Loucy (cell line): ENCODE measurements around the gene OCEL1.

Experiments
- CTCF ChIP-seq: fragments of 200-600 bp; sonication (generic); conservative IDR thresholded peaks from 2 replicates; pipeline ENCODE4 v1.5.1; 2014; ENCODE audit warnings: mild to moderate bottlenecking, antibody characterized with exemption, low read length
- EZH2phosphoT487 ChIP-seq: fragments of 200-600 bp; IDR thresholded peaks from 2 replicates; pipeline ENCODE4 v1.6.1; 2018; ENCODE audit warnings: antibody characterized with exemption, mild to moderate bottlenecking, moderate library complexity, borderline replicate concordance

GRCh38 chr19:17195106-17195505 is 30.9 kb upstream of the OCEL1 start:
- TF ChIP-seq CTCF = no peak
- no peak for TF ChIP-seq EZH2phosphoT487
